Osteoblast (primary cell): Measurements from ENCODE around the gene SQSTM1. TPM values are rescaled to one million over a fixed set of nuclear protein-coding genes. Genes with fewer than 3 reads are reported as not detected.

Experiments
- DNase-seq: peaks from one replicate; pipeline ENCODE4 v3.0.0; 2011; ENCODE audit warnings: low spot score, mixed read lengths; ENCODE audit not compliant: insufficient read length; ENCODE audit errors: missing footprints
- H2AFZ ChIP-seq: 2 replicates; pipeline ENCODE4 v1.6.0; 2011; ENCODE audit warnings: mild to moderate bottlenecking, low read length
- H3K27ac ChIP-seq: 2 replicates; pipeline ENCODE4 v1.5.1; 2011; ENCODE audit warnings: mild to moderate bottlenecking, low read depth, low read length, moderate library complexity
- H3K27me3 ChIP-seq: 2 replicates; pipeline ENCODE4 v1.6.0; 2012; ENCODE audit warnings: mild to moderate bottlenecking, control low read depth, inconsistent platforms, low read length, moderate library complexity; ENCODE audit not compliant: insufficient read depth
- H3K36me3 ChIP-seq: 2 replicates; pipeline ENCODE4 v1.5.1; 2011; ENCODE audit warnings: mild to moderate bottlenecking, low read length, control low read depth, moderate library complexity; ENCODE audit not compliant: insufficient read depth
- H3K4me1 ChIP-seq: 2 replicates; pipeline ENCODE4 v1.5.1; 2011; ENCODE audit warnings: mild to moderate bottlenecking, low read length, control low read depth, moderate library complexity; ENCODE audit not compliant: insufficient read depth
- H3K4me2 ChIP-seq: 2 replicates; pipeline ENCODE4 v1.6.0; 2011; ENCODE audit warnings: mild to moderate bottlenecking, low read length; ENCODE audit not compliant: insufficient read depth
- H3K4me3 ChIP-seq: fragments of 200-600 bp; sonication (generic); 3 replicates; pipeline ENCODE4 v1.5.1; 2012; ENCODE audit warnings: mild to moderate bottlenecking, low read length, inconsistent platforms; ENCODE audit not compliant: insufficient read depth
- H3K79me2 ChIP-seq: 2 replicates; pipeline ENCODE4 v1.6.0; 2012; ENCODE audit warnings: mild to moderate bottlenecking, low read length, control low read depth, inconsistent platforms; ENCODE audit not compliant: insufficient read depth
- H3K9me3 ChIP-seq: 2 replicates; pipeline ENCODE4 v1.5.1; 2011; ENCODE audit warnings: low read depth, low read length, control low read depth
- H4K20me1 ChIP-seq: 2 replicates; pipeline ENCODE4 v1.6.0; 2012; ENCODE audit warnings: mild to moderate bottlenecking, low read length, control low read depth; ENCODE audit not compliant: insufficient read depth
- CTCF ChIP-seq: IDR thresholded peaks from 2 replicates; pipeline ENCODE4 v1.5.1; 2011; ENCODE audit warnings: mild to moderate bottlenecking, low read depth, low read length, moderate library complexity; ENCODE audit errors: extremely low read depth
- total RNA-seq: library from RNA; depleted of rRNA; stranded (reverse); fragments of >200 nt; gene quantifications from 2 replicates; pipeline ENCODE4 v1.2.3, GENCODE V29; 2012

SQSTM1 gene
- total RNA-seq, 1 donor = 992 TPM

GRCh38 chr5:179819296-179820126 lies 1.2 kb upstream of the SQSTM1 start:
- Histone ChIP-seq H3K79me2 (peaks cover 47% of the 10 kb centered on the region), H3K9me3 (no peaks in the 10 kb centered on the region), H3K4me3 (peak overlapping the region; percentile 61), H3K4me2 (peak overlapping the region; percentile 86), H4K20me1 (peaks cover 33% of the 10 kb centered on the region), H3K36me3 (peaks cover 19% of the 10 kb centered on the region), H3K27me3 (no peaks in the 10 kb centered on the region), H3K27ac (peak overlapping the region; percentile 86), H2AFZ (peak overlapping the region; percentile 49), H3K4me1 (peaks cover 43% of the 10 kb centered on the region)
- no peak for TF ChIP-seq CTCF
- DNase-seq = peak; percentile 92

- peaks cover 43% of the 10 kb centered on the region for H3K4me1 ChIP-seq
- peak overlapping the region; percentile 48 for H2AFZ ChIP-seq
- no peaks in the 10 kb centered on the region for H3K27me3 ChIP-seq
- H3K9me3 ChIP-seq = no peaks in the 10 kb centered on the region
- H3K79me2 ChIP-seq = peaks cover 53% of the 10 kb centered on the region
- peak overlapping the region; percentile 97 for H3K4me3 ChIP-seq
- peak overlapping the region; percentile 86 for H3K4me2 ChIP-seq
- peak; percentile 80 for DNase-seq
- H3K36me3 ChIP-seq = peaks cover 25% of the 10 kb centered on the region
- peaks cover 39% of the 10 kb centered on the region for H4K20me1 ChIP-seq
- H3K27ac ChIP-seq = peak overlapping the region; percentile 86
- TF ChIP-seq CTCF = no peak
These were observed 600 bp upstream of the SQSTM1 start for GRCh38 chr5:179820127-179820482.

DNA sequence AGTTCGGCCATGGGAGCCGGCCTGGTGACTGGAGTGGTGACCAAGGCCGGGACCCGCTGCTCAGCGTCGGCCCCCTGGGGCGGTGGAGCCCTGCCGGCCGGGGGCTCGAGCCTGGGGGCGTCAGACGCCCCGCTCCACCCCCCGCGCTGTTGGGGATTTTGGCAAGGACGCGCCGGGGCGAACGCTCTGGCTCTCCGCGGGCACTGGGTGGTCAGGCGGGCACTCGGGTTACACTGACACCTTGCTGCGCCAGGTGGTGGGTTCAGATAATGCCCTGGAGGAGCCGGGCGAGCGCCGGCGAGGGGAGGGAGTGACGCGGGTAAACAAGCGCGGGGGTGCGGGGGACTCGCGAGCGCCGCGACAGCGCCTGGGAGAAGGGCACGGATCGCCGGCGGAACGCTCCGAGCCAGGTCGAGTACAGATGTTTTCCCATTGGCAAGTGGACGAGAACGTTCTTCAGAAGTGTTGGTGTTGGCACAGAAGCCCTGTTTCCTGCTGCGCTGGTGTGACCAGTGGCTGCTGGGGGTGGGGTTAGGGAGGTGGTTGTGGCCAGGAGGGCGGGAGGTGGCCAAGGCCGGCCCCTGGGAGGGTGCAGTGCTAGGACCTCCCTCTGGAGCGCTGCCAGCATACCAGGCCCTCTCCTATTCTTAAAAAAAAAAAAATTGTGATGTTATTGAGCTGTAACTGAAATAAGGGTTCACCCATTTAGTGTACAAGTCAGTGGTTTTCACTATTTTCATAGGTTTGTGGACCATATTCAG lies 773 bp downstream of the SQSTM1 start:
- Histone ChIP-seq H3K4me3 (peak overlapping the region; percentile 97), H3K4me2 (peak overlapping the region; percentile 86), H3K36me3 (peaks cover 38% of the 10 kb centered on the region), H3K79me2 (peaks cover 62% of the 10 kb centered on the region), H3K27ac (peak overlapping the region; percentile 86), H3K9me3 (no peaks in the 10 kb centered on the region), H2AFZ (no peak overlapping the region), H3K27me3 (no peaks in the 10 kb centered on the region), H3K4me1 (peaks cover 43% of the 10 kb centered on the region), H4K20me1 (peaks cover 52% of the 10 kb centered on the region)
- no peak for TF ChIP-seq CTCF
- DNase-seq = peak; percentile 99

DNA sequence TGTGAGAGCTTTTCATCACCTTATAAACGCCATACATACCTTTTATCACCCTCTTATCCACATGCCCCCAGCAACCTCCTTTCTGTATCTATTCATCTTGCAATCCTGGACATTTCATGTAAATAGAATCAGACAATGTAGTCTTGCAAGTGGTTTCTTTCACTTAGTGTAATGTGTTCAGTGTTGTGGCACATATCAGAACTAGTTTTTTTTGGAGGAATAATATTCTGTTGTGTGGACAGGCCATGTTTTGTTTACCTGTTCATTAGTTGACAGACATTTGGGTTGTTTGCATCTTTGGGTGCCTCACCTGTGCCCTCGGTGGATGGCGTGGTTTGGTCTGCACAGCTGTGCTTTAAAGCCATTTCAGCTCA lies 1.3 kb downstream of the SQSTM1 start:
- Histone ChIP-seq H3K4me3 (peak overlapping the region; percentile 97), H3K9me3 (no peaks in the 10 kb centered on the region), H3K27me3 (no peaks in the 10 kb centered on the region), H4K20me1 (peaks cover 58% of the 10 kb centered on the region), H2AFZ (no peak overlapping the region), H3K27ac (peak overlapping the region; percentile 3), H3K4me2 (peak overlapping the region; percentile 86), H3K36me3 (peaks cover 44% of the 10 kb centered on the region), H3K79me2 (peaks cover 67% of the 10 kb centered on the region), H3K4me1 (peaks cover 42% of the 10 kb centered on the region)
- no peak for TF ChIP-seq CTCF
- no peak for DNase-seq
